Measurements from ENCODE around the gene RCAN2. TPM values are rescaled to one million over a fixed set of nuclear protein-coding genes. Genes with fewer than 3 reads are reported as not detected.
"Not testable (repeated sequence)": the region's sequence is repeated elsewhere in the genome, so short reads cannot be mapped to it uniquely, and the experiment has no call there.

The RCAN2 gene
- total RNA-seq, 1 donor from 2014 or later: 5.8 TPM

GRCh38 chr6:46410334-46410953 is 80.8 kb downstream of the RCAN2 start:
- Mint-ChIP-seq H3K9me3 (no peaks in the 10 kb centered on the region), H3K4me1 (no peaks in the 10 kb centered on the region), H3K36me3 (no peaks in the 10 kb centered on the region), H3K27me3 (ENCODE audit: insufficient read depth, low read depth) (peaks cover 6% of the 10 kb centered on the region), H3K4me3 (no peak overlapping the region), H3K27ac (no peak overlapping the region)
- H3K9ac ChIP-seq: no peak overlapping the region
- H3K36me3 ChIP-seq: no peaks in the 10 kb centered on the region
- H2AFZ ChIP-seq (replicated peaks): no peak overlapping the region
- no peak overlapping the region for H3K4me3 ChIP-seq
- peak; percentile 11 for DNase-seq (ENCODE audit: low spot score)
- TF ChIP-seq EZH2 (IDR thresholded peaks at IDR 0.05) (no peak), EZH2phosphoT487 (IDR thresholded peaks at IDR 0.05) (no peak), CTCF (IDR thresholded peaks at IDR 0.05) (peak; percentile 63)
- H3K27me3 ChIP-seq: no peaks in the 10 kb centered on the region
- no peaks in the 10 kb centered on the region for H3F3A ChIP-seq (ENCODE audit: low read depth)
- no peak overlapping the region for H3K27ac ChIP-seq
- no peaks in the 10 kb centered on the region for H3K9me3 ChIP-seq (ENCODE audit: low read depth)
- no peak overlapping the region for H3K4me2 ChIP-seq
- H3K79me2 ChIP-seq (ENCODE audit: low read depth): no peaks in the 10 kb centered on the region
- no peaks in the 10 kb centered on the region for H3K4me1 ChIP-seq
- H4K20me1 ChIP-seq (ENCODE audit: low read depth): no peaks in the 10 kb centered on the region

- H3K27ac Mint-ChIP-seq: no peak overlapping the region
- Histone ChIP-seq H2AFZ (replicated peaks) (no peak overlapping the region), H3K4me2 (no peak overlapping the region)
Measured at GRCh38 chr6:46407776-46408530, 83.3 kb downstream of the RCAN2 start.

GRCh38 chr6:46407246-46407645 is 84.0 kb downstream of the RCAN2 start:
- H3K27me3 Mint-ChIP-seq (ENCODE audit: insufficient read depth, low read depth): peaks cover 6% of the 10 kb centered on the region
- Histone ChIP-seq H3K4me3 (no peak overlapping the region), H3K9ac (no peak overlapping the region), H3K27ac (no peak overlapping the region), H3K36me3 (no peaks in the 10 kb centered on the region), H3K9me3 (ENCODE audit: low read depth) (no peaks in the 10 kb centered on the region), H4K20me1 (ENCODE audit: low read depth) (no peaks in the 10 kb centered on the region), H2AFZ (replicated peaks) (no peak overlapping the region), H3K79me2 (ENCODE audit: low read depth) (no peaks in the 10 kb centered on the region), H3K4me1 (no peaks in the 10 kb centered on the region), H3K27me3 (no peaks in the 10 kb centered on the region), H3F3A (ENCODE audit: low read depth) (no peaks in the 10 kb centered on the region), H3K4me2 (no peak overlapping the region)
- H3K4me3 Mint-ChIP-seq: no peak overlapping the region
- TF ChIP-seq CTCF (IDR thresholded peaks at IDR 0.05) (no peak), EZH2 (IDR thresholded peaks at IDR 0.05) (no peak), EZH2phosphoT487 (IDR thresholded peaks at IDR 0.05) (no peak)
- H3K36me3 Mint-ChIP-seq: no peaks in the 10 kb centered on the region
- no peaks in the 10 kb centered on the region for H3K4me1 Mint-ChIP-seq
- no peak overlapping the region for H3K27ac Mint-ChIP-seq
- DNase-seq (ENCODE audit: low spot score): no peak
- H3K9me3 Mint-ChIP-seq: no peaks in the 10 kb centered on the region

More at GRCh38 chr6:46407776-46408530, 83.3 kb downstream of the RCAN2 start:
- Mint-ChIP-seq H3K9me3 (no peaks in the 10 kb centered on the region), H3K36me3 (no peaks in the 10 kb centered on the region), H3K4me3 (no peak overlapping the region), H3K4me1 (no peaks in the 10 kb centered on the region), H3K27me3 (ENCODE audit: insufficient read depth, low read depth) (peaks cover 6% of the 10 kb centered on the region)
- H3K27me3 ChIP-seq: no peaks in the 10 kb centered on the region
- H3K9ac ChIP-seq: no peak overlapping the region
- no peak overlapping the region for H3K4me3 ChIP-seq
- no peak for DNase-seq (ENCODE audit: low spot score)
- H3K36me3 ChIP-seq: no peaks in the 10 kb centered on the region
- H3K4me1 ChIP-seq: no peaks in the 10 kb centered on the region
- no peaks in the 10 kb centered on the region for H3K9me3 ChIP-seq (ENCODE audit: low read depth)
- TF ChIP-seq CTCF (IDR thresholded peaks at IDR 0.05) (no peak), EZH2 (IDR thresholded peaks at IDR 0.05) (no peak), EZH2phosphoT487 (IDR thresholded peaks at IDR 0.05) (no peak)
- no peaks in the 10 kb centered on the region for H3K79me2 ChIP-seq (ENCODE audit: low read depth)
- H3K27ac ChIP-seq: no peak overlapping the region
- no peaks in the 10 kb centered on the region for H3F3A ChIP-seq (ENCODE audit: low read depth)
- no peaks in the 10 kb centered on the region for H4K20me1 ChIP-seq (ENCODE audit: low read depth)

- not testable (repeated sequence) for H4K20me1 ChIP-seq (ENCODE audit: low read depth); H3K27me3 Mint-ChIP-seq (ENCODE audit: insufficient read depth, low read depth); H3K4me1 ChIP-seq; H3K27ac ChIP-seq; H3K36me3 ChIP-seq; H2AFZ ChIP-seq (replicated peaks); H3K9me3 ChIP-seq (ENCODE audit: low read depth); H3K4me2 ChIP-seq; H3K79me2 ChIP-seq (ENCODE audit: low read depth); H3K4me3 ChIP-seq; H3K9ac ChIP-seq; H3F3A ChIP-seq (ENCODE audit: low read depth); H3K4me1 Mint-ChIP-seq; H3K4me3 Mint-ChIP-seq; H3K36me3 Mint-ChIP-seq; DNase-seq (ENCODE audit: low spot score); H3K9me3 Mint-ChIP-seq; H3K27me3 ChIP-seq; H3K27ac Mint-ChIP-seq
Measured at GRCh38 chr6:46405620-46406180, 85.5 kb downstream of the RCAN2 start.
